ENCODE results near the gene AZU1.
A peak's percentile ranks its signal among the peaks of the same experiment; 100 is the strongest.

AZU1 gene

DNA sequence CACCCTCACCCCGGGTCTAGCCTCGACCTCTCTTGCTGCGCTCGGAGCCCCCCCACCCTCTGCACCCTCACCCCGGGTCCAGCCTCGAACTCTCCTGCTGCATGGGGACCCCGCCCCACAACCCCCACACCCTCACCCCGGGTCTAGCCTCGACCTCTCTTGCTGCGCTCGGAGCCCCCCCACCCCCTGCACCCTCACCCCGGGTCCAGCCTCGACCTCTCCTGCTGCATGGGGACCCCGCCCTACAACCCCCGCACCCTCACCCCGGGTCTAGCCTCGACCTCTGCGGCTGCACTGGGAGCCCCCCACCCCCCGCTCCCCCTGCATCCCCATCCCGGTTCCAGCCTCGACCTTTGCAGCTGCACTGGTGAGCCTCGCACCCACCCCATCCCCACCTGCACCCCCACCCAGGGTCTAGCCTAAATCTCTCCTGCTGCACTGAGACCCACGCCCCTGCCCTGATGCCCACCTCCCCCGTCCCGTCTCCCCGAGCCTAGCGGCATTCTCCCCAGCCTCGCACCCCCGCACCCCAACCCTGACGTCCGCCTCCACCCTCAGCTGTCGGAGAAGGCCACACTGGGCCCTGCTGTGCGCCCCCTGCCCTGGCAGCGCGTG is 33.6 kb downstream of the AZU1 start:
- H3K4me3 ChIP-seq (replicated peaks; ENCODE audit: low read depth, low read length) = no peak overlapping the region
- TF ChIP-seq, protein P1, sequence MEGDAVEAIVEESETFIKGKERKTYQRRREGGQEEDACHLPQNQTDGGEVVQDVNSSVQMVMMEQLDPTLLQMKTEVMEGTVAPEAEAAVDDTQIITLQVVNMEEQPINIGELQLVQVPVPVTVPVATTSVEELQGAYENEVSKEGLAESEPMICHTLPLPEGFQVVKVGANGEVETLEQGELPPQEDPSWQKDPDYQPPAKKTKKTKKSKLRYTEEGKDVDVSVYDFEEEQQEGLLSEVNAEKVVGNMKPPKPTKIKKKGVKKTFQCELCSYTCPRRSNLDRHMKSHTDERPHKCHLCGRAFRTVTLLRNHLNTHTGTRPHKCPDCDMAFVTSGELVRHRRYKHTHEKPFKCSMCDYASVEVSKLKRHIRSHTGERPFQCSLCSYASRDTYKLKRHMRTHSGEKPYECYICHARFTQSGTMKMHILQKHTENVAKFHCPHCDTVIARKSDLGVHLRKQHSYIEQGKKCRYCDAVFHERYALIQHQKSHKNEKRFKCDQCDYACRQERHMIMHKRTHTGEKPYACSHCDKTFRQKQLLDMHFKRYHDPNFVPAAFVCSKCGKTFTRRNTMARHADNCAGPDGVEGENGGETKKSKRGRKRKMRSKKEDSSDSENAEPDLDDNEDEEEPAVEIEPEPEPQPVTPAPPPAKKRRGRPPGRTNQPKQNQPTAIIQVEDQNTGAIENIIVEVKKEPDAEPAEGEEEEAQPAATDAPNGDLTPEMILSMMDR (IDR thresholded peaks at IDR 0.05; ENCODE audit: low read depth, low read length, missing control alignments) = no peak
- no peak for DNase-seq (ENCODE audit: extremely low read depth, low read depth)

DNA sequence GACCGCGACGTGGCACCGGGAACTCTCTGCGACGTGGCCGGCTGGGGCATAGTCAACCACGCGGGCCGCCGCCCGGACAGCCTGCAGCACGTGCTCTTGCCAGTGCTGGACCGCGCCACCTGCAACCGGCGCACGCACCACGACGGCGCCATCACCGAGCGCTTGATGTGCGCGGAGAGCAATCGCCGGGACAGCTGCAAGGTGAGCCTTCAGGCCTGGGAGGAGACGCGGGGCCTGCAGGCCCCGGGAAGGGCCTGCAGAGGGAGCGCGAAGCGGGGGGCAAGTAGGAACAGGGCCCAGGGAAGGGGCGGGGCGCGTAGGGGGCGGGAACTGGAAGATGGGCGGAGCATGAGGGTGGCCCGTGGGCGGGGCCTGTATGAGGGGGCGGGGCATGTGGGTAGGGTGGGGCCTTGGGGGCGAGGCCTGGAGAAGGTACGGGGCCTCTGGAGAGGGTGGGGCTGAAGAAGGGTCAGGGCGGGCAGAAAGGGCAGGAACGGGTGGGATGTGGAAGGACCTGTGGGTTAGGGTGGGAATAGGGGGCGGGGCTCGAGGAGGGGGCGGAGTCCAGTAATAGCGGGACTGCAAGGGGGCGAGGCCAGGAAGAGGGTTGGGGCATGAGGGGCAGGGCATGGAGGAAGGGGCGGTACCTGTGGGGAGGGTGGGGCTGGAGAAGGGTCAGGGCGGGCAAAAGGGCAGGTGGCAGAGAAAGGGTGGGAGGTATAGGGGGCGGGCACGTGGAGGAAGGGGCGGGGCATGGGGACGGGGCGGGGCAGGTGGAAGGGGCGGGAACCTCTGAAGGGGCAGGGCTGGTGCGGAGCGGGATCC is 34.3 kb downstream of the AZU1 start:
- DNase-seq (ENCODE audit: extremely low read depth, low read depth) = no peak
- H3K4me3 ChIP-seq (replicated peaks; ENCODE audit: low read depth, low read length) = no peak overlapping the region
- TF ChIP-seq, protein P1 (IDR thresholded peaks at IDR 0.05; ENCODE audit: low read depth, low read length, missing control alignments) = peak; percentile 10

DNA sequence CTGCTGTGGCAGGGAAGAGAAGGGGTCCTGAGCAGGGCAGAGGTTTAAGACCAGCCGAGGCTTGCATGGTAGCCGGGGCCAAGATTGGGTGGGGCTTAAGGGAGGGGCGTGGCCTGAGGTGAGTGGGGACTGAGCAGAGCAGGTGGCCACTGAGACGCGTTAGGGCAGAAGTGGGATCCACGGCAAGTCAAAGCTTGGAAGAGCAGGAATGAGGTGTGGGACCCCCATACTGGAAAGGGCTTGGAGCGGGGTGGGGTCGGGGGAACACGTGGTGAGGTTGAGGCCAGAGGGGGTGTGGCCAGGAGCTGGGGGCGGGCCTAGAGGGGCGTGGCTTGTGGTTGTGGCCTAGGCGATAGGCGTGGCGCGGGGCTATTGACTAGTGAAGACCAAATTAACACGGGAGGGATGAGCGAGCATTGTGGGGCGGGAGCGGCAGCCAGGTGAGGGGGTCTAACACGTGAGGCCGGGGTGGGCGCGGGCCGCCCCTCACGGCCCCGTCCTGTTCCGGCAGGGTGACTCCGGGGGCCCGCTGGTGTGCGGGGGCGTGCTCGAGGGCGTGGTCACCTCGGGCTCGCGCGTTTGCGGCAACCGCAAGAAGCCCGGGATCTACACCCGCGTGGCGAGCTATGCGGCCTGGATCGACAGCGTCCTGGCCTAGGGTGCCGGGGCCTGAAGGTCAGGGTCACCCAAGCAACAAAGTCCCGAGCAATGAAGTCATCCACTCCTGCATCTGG is 35.1 kb downstream of the AZU1 start:
- DNase-seq (ENCODE audit: extremely low read depth, low read depth) = no peak

DNA sequence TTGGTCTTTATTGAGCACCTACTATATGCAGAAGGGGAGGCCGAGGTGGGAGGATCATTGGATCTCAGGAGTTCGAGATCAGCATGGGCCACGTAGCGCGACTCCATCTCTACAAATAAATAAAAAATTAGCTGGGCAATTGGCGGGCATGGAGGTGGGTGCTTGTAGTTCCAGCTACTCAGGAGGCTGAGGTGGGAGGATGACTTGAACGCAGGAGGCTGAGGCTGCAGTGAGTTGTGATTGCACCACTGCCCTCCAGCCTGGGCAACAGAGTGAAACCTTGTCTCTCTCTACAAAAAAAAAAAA is 35.6 kb downstream of the AZU1 start:
- H3K4me3 ChIP-seq (replicated peaks; ENCODE audit: low read depth, low read length) = no peak overlapping the region
- no peak for DNase-seq (ENCODE audit: extremely low read depth, low read depth)
- TF ChIP-seq, protein P1 (IDR thresholded peaks at IDR 0.05; ENCODE audit: low read depth, low read length, missing control alignments) = no peak

More for the DNA sequence above, 35.1 kb downstream of the AZU1 start:
- TF ChIP-seq, protein P1 (IDR thresholded peaks at IDR 0.05; ENCODE audit: low read depth, low read length, missing control alignments) = no peak
- no peak overlapping the region for H3K4me3 ChIP-seq (replicated peaks; ENCODE audit: low read depth, low read length)

DNA sequence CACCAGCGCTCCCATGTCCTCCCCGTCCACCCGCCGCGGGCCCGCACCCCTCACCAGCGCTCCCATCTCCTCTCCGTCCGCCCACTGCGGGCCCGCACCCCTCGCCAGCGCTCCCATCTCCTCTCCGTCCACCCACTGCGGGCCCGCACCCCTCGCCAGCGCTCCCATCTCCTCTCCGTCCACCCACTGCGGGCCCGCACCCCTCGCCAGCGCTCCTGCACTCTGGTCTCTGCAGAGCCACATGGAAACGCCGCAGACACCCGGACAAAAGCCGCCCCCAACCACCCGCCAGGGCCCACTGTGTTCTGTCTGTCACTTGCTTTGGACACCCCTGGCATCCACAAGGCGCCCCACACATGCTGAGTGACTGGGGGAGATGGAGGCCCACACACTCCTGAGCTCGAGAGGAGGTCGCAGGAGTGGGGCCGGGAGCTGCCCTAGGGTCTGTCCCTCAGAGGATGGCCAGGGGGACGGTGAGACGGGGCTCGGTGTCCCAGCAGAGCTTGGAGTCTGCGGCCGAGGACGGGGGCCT is 39.2 kb downstream of the AZU1 start:
- DNase-seq (ENCODE audit: extremely low read depth, low read depth) = no peak
- TF ChIP-seq, protein P1 (IDR thresholded peaks at IDR 0.05; ENCODE audit: low read depth, low read length, missing control alignments) = no peak
- no peak overlapping the region for H3K4me3 ChIP-seq (replicated peaks; ENCODE audit: low read depth, low read length)

DNA sequence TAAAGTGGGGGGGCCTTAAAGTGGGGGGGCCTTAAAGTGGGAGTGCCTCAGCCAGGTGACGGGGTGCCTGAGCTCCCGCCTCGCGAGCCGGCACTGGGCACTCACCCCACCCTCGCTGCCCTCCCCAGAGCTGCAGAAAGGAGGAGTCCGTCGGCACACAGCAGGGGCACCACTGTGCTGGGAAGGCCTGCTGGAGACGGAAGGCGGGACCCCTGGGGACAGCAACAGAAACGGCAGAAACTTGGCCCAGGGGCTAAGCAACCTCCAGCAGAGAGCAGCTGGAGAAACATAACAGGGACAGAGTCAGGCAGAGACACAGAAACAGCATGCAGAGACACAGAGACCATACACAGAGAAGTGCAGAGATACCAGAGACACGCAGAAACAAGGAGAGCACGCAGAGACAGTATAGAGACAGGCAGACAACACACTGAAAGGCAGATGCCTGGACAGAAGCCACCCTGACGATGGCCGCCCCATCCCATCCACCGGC is 39.7 kb downstream of the AZU1 start:
- no peak overlapping the region for H3K4me3 ChIP-seq (replicated peaks; ENCODE audit: low read depth, low read length)
- TF ChIP-seq, protein P1 (IDR thresholded peaks at IDR 0.05; ENCODE audit: low read depth, low read length, missing control alignments) = no peak
- no peak for DNase-seq (ENCODE audit: extremely low read depth, low read depth)
